HPDE6-E6E7 (cell line): ENCODE measurements around the gene TOX2.

Experiments used
- DNase-seq: peaks from one replicate; pipeline ENCODE4 v3.0.0; 2011; ENCODE audit warnings: missing footprints; ENCODE audit errors: extremely low spot score

The TOX2 gene

GRCh38 chr20:43914311-43915210 lies at the start of gene TOX2:
TOX2 (plus strand) TSS chr20:43914852; CDS start chr20:43914892, 40 bp downstream.
- DNase-seq: no peak

GRCh38 chr20:43868091-43868490 lies 46.6 kb upstream of the TOX2 start:
- no peak for DNase-seq

GRCh38 chr20:43870484-43870883 lies 44.2 kb upstream of the TOX2 start:
- DNase-seq: no peak

- no peak for DNase-seq
These were observed 35.9 kb upstream of the TOX2 start for GRCh38 chr20:43878776-43879175.

- DNase-seq: peak; percentile 58
These were observed 20.7 kb upstream of the TOX2 start for GRCh38 chr20:43893930-43894329.

- DNase-seq: no peak
These were observed 20.2 kb upstream of the TOX2 start for GRCh38 chr20:43894491-43894890.

- no peak for DNase-seq
These were observed 19.4 kb upstream of the TOX2 start for GRCh38 chr20:43895235-43895634.

- no peak for DNase-seq
These were observed 15.2 kb upstream of the TOX2 start for GRCh38 chr20:43899274-43900120.

- DNase-seq: no peak
These were observed 14.6 kb upstream of the TOX2 start for GRCh38 chr20:43900121-43900466.

GRCh38 chr20:43900496-43900895 lies 14.2 kb upstream of the TOX2 start:
- DNase-seq: no peak

GRCh38 chr20:43901296-43901695 lies 13.4 kb upstream of the TOX2 start:
- no peak for DNase-seq

- no peak for DNase-seq
These were observed 10.5 kb upstream of the TOX2 start for GRCh38 chr20:43903953-43904826.

GRCh38 chr20:43904827-43905177 lies 9.8 kb upstream of the TOX2 start:
- no peak for DNase-seq

GRCh38 chr20:43906505-43907034 lies 8.1 kb upstream of the TOX2 start:
- DNase-seq: no peak

GRCh38 chr20:43909211-43909610 lies 5.4 kb upstream of the TOX2 start:
- DNase-seq: no peak

GRCh38 chr20:43909720-43910119 lies 4.9 kb upstream of the TOX2 start:
- no peak for DNase-seq

GRCh38 chr20:43910564-43910963 lies 4.1 kb upstream of the TOX2 start:
- no peak for DNase-seq

- peak; percentile 72 for DNase-seq
These were observed 3.6 kb upstream of the TOX2 start for GRCh38 chr20:43911066-43911465.

GRCh38 chr20:43913291-43914025 lies 1.2 kb upstream of the TOX2 start:
- DNase-seq: no peak

- no peak for DNase-seq
These were observed 790 bp downstream of the TOX2 start for GRCh38 chr20:43915211-43916072.
